CD14-positive monocyte (primary cell): ENCODE data around the gene RPS2. TPM values are rescaled to one million over a fixed set of nuclear protein-coding genes. Genes with fewer than 3 reads are reported as not detected.

Experiments
- DNase-seq, 3 donors: peaks; one replicate each; pipeline ENCODE4 v3.0.0-alpha.2; 2011 to 2022
- H2AFZ ChIP-seq: 2 replicates; pipeline ENCODE4 v1.6.0; 2012; ENCODE audit warnings: mild to moderate bottlenecking, low read depth, low read length, inconsistent platforms; ENCODE audit not compliant: insufficient read depth, poor library complexity, severe bottlenecking
- H3K27ac ChIP-seq, 2 donors: 1 replicate in 1 of 2; 2 replicates in 1 of 2; pipeline ENCODE4 v1.5.1; 2012 to 2013; ENCODE audit warnings: low read length in 2 of 2, control low read depth in 1 of 2, inconsistent platforms in 1 of 2, low read depth in 1 of 2, mild to moderate bottlenecking in 1 of 2
- H3K27me3 ChIP-seq, 2 donors: one replicate each; pipeline versions ENCODE4 v1.6.0 to v1.6.1; 2011 to 2013; ENCODE audit warnings: low read length in 2 of 2; ENCODE audit not compliant: control insufficient read depth in 2 of 2, insufficient read depth in 2 of 2
- H3K36me3 ChIP-seq, 2 donors: replicated peaks in 1 of 2; 1 replicate in 1 of 2; 2 replicates in 1 of 2; pipeline versions ENCODE4 v1.5.1 to v1.6.1; 2012 to 2013; ENCODE audit warnings: low read length in 2 of 2, control low read depth in 1 of 2, inconsistent platforms in 1 of 2, mild to moderate bottlenecking in 1 of 2; ENCODE audit not compliant: insufficient read depth in 2 of 2, control insufficient read depth in 1 of 2
- H3K4me1 ChIP-seq, 2 donors: 1 replicate in 1 of 2; 2 replicates in 1 of 2; pipeline versions ENCODE4 v1.5.1 to v1.6.1; 2012 to 2013; ENCODE audit warnings: low read length in 2 of 2, control low read depth in 1 of 2, inconsistent platforms in 1 of 2, mild to moderate bottlenecking in 1 of 2, moderate library complexity in 1 of 2; ENCODE audit not compliant: insufficient read depth in 2 of 2, control insufficient read depth in 1 of 2
- H3K4me2 ChIP-seq: replicated peaks from 2 replicates; pipeline ENCODE3; 2012; ENCODE audit warnings: low read length, moderate library complexity, mild to moderate bottlenecking; ENCODE audit not compliant: poor library complexity, severe bottlenecking; ENCODE audit errors: extremely low read depth
- H3K4me3 ChIP-seq, 3 experiments: fragments of 200-600 bp in 1 of 3; sonication (generic) in 1 of 3; replicated peaks in 1 of 3; 1 replicate in 2 of 3; 2 replicates in 1 of 3; pipeline ENCODE4 v1.5.1; 2011 to 2013; ENCODE audit warnings: low read length in 3 of 3, mild to moderate bottlenecking in 3 of 3, control low read depth in 2 of 3, low read depth in 2 of 3, inconsistent platforms in 1 of 3, moderate library complexity in 1 of 3
- H3K79me2 ChIP-seq: 2 replicates; pipeline ENCODE4 v1.6.0; 2012; ENCODE audit warnings: mild to moderate bottlenecking, control low read depth, inconsistent platforms, low read length, moderate library complexity; ENCODE audit not compliant: insufficient read depth
- H3K9ac ChIP-seq: 2 replicates; pipeline ENCODE4 v1.6.0; 2017; ENCODE audit warnings: low read length, mild to moderate bottlenecking; ENCODE audit not compliant: insufficient read depth, poor library complexity, severe bottlenecking
- H3K9me3 ChIP-seq, 2 donors: replicated peaks in 1 of 2; 1 replicate in 1 of 2; 2 replicates in 1 of 2; pipeline versions ENCODE4 v1.5.1 to v1.6.1; 2012 to 2013; ENCODE audit warnings: low read length in 2 of 2, control low read depth in 1 of 2; ENCODE audit not compliant: control insufficient read depth in 1 of 2, insufficient read depth in 1 of 2
- H4K20me1 ChIP-seq: 2 replicates; pipeline ENCODE4 v1.6.0; 2012; ENCODE audit warnings: mild to moderate bottlenecking, low read length, control low read depth, moderate library complexity; ENCODE audit not compliant: insufficient read depth
- H3K27ac Mint-ChIP-seq, 7 donors: one replicate each; pipeline ENCODE4 v1.8.0; 2020; ENCODE audit warnings: mild to moderate bottlenecking in 7 of 7, mixed read lengths in 7 of 7, moderate library complexity in 6 of 7, inconsistent platforms in 2 of 7
- H3K27me3 Mint-ChIP-seq, 3 donors: one replicate each; pipeline ENCODE4 v1.8.0; 2021 to 2022; ENCODE audit warnings: low read depth in 3 of 3, mild to moderate bottlenecking in 3 of 3, mixed read lengths in 3 of 3, moderate library complexity in 3 of 3, inconsistent platforms in 1 of 3
- H3K36me3 Mint-ChIP-seq, 2 donors: one replicate each; pipeline ENCODE4 v1.8.0; 2020; ENCODE audit warnings: mixed read lengths in 2 of 2, inconsistent platforms in 1 of 2, mild to moderate bottlenecking in 1 of 2
- H3K4me1 Mint-ChIP-seq: one replicate; pipeline ENCODE4 v1.8.0; 2020; ENCODE audit warnings: mild to moderate bottlenecking, mixed read lengths
- H3K4me3 Mint-ChIP-seq, 2 donors: one replicate each; pipeline ENCODE4 v1.8.0; 2020; ENCODE audit warnings: mild to moderate bottlenecking in 2 of 2, mixed read lengths in 2 of 2, moderate library complexity in 1 of 2
- H3K9me3 Mint-ChIP-seq, 7 donors: one replicate each; pipeline ENCODE4 v1.8.0; 2020 to 2022; ENCODE audit warnings: mixed read lengths in 7 of 7, mild to moderate bottlenecking in 6 of 7, moderate library complexity in 6 of 7, inconsistent platforms in 2 of 7
- CTCF ChIP-seq: fragments of 200-600 bp; IDR thresholded peaks from one replicate; pipeline ENCODE4 v1.8.0; 2022; ENCODE audit warnings: antibody characterized with exemption, mild to moderate bottlenecking
- WGBS: methylation state at CpG from one replicate; pipeline ENCODE4 v1.1.5; 2013; ENCODE audit warnings: missing lambda C conversion rate; ENCODE audit not compliant: insufficient coverage; 5-methylcytosine and 5-hydroxymethylcytosine counted together
- intact Hi-C, 2 donors: fragments of 100-400 bp; cut with micrococcal nuclease; formaldehyde crosslinking; loops; one replicate each; pipeline versions ENCODE4 v1.15.0 to v1.15.1; 2023
- polyA plus RNA-seq, 3 donors: library from polyadenylated mRNA; depleted of rRNA in 1 of 3; unstranded in 2 of 3; stranded (reverse) in 1 of 3; fragments of 300-500 nt in 2 of 3; fragments of >200 nt in 1 of 3; fragmentation: Illumina TruSeq in 2 of 3; gene quantifications; 1 replicate in 2 of 3; 2 replicates in 1 of 3; pipeline ENCODE4 v1.2.3, GENCODE V29; 2012 to 2021

The RPS2 gene
- polyA plus RNA-seq, 3 donors: 1,849 to 2,136 (median 1,893) TPM

DNA sequence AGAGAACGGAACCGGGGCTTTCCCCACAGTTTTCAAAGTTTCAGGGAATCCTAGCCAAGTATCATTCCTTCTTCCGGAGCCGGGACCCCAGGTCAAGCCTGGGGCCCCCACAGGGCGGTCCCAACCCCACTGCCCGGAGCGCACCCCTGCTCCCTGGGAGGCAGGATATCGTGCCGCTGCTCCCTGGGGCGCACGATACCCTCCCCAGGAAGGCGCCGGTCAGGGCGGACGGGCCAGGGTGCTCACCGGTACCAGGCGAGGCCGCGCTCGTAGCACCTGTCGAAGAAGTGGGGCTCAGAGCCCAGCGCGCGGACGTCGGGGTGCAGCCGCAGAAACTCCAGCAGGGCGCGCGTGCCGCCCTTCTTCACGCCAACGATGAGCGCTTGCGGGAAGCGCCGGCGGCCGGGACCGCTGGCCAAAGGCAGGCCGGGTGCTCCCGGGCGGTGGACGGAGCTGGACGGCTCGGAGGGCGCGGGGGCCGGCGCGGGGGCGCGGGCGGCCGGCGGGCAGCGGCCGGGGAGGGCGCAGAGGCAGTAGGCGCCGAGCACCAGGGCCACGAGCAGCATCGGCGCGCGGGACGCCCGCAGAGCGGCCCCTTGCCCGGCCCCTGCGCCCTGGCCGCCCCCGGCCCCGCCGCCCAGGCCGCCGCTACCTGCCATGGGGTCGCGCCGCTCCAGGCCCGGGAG lies 46.8 kb downstream of the RPS2 start:
- intact Hi-C loops: no loop called here
- no peak for DNase-seq
- no peak overlapping the region for H3K4me3 ChIP-seq
- WGBS: 3% methylated on average over 81 of the region's 81 CpGs
- H3K27me3 ChIP-seq: peaks cover 18 to 77% of the 10 kb centered on the region in 2 donors
- peaks cover 0 to 15% of the 10 kb centered on the region in 2 donors for H3K9me3 ChIP-seq
- peaks cover 0 to 5% of the 10 kb centered on the region in 2 donors for H3K36me3 Mint-ChIP-seq
- no peak overlapping the region for H2AFZ ChIP-seq
- peak overlapping the region in 1 of 2 donors; percentile 73 for H3K4me3 Mint-ChIP-seq
- H3K4me1 ChIP-seq: no peaks in the 10 kb centered on the region
- TF ChIP-seq CTCF: no peak
- H3K79me2 ChIP-seq: no peaks in the 10 kb centered on the region
- no peaks in the 10 kb centered on the region for H3K36me3 ChIP-seq
- H3K27me3 Mint-ChIP-seq: peaks cover 71 to 88% (median 86%) of the 10 kb centered on the region in 3 donors
- H3K27ac ChIP-seq: no peak overlapping the region
- H3K9me3 Mint-ChIP-seq: peaks cover 0 to 20% (median 5%) of the 10 kb centered on the region in 7 donors
- H3K9ac ChIP-seq: no peak overlapping the region
- peaks cover 8% of the 10 kb centered on the region for H3K4me1 Mint-ChIP-seq
- H3K4me2 ChIP-seq: no peak overlapping the region
- H4K20me1 ChIP-seq: no peaks in the 10 kb centered on the region
- H3K27ac Mint-ChIP-seq: no peak overlapping the region

DNA sequence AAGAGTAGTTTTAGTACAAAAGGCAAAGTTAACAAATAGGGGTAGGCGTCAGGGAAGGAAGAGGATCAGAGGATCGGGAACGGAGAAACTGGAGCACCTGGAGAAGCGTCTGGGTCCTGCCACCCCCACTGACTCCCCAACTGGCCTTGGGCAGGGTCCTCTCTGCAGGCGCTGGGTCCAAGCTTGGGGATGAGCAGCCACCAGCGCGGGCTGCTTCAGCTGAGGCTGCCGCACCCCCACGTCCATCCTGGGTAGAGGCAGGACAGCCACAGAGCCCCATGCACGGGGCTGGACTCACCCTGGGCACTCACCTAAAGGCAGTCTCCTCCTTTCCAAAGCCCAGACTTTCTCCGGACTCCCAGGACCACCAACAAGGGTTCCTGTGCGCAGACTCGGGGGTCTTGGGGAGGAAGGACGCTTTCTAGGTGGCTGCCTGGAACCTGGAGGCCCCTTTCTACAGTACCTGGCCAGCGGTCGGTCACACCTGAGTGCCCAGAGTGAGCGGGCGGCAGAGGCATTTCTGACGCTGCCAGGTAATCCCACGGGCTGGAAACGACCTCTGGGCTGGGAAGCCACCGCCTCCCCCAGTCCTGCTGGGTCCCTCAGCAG lies 47.5 kb downstream of the RPS2 start:
- H3K9me3 Mint-ChIP-seq: peaks cover 0 to 14% (median 3%) of the 10 kb centered on the region in 7 donors
- no peak overlapping the region for H3K4me2 ChIP-seq
- no peaks in the 10 kb centered on the region for H3K36me3 Mint-ChIP-seq
- DNase-seq: no peak
- H3K4me3 Mint-ChIP-seq: peak overlapping the region in 1 of 2 donors; percentile 73
- peaks cover 18 to 70% of the 10 kb centered on the region in 2 donors for H3K27me3 ChIP-seq
- intact Hi-C loops: no loop called here
- H3K27ac Mint-ChIP-seq: peak overlapping the region in 1 of 7 donors; percentile 63
- TF ChIP-seq CTCF: no peak
- no peaks in the 10 kb centered on the region for H3K36me3 ChIP-seq
- H3K27ac ChIP-seq: no peak overlapping the region
- no peaks in the 10 kb centered on the region for H3K4me1 ChIP-seq
- no peak overlapping the region for H3K9ac ChIP-seq
- H3K9me3 ChIP-seq: peaks cover 0 to 11% of the 10 kb centered on the region in 2 donors
- no peak overlapping the region for H2AFZ ChIP-seq
- peaks cover 64 to 86% (median 81%) of the 10 kb centered on the region in 3 donors for H3K27me3 Mint-ChIP-seq
- peaks cover 6% of the 10 kb centered on the region for H3K4me1 Mint-ChIP-seq
- no peaks in the 10 kb centered on the region for H4K20me1 ChIP-seq
- 5% methylated on average over 19 of the region's 22 CpGs for WGBS
- no peak overlapping the region for H3K4me3 ChIP-seq
- no peaks in the 10 kb centered on the region for H3K79me2 ChIP-seq
